Testis (tissue), 3 donors: ENCODE data around the gene NPNT. TPM values are rescaled to one million over a fixed set of nuclear protein-coding genes. Genes with fewer than 3 reads are reported as not detected.

Experiments used
- DNase-seq: peaks from one replicate; pipeline ENCODE4 v3.0.0-alpha.2; 2019
- H3K27ac ChIP-seq, 2 donors: fragments of 200-600 bp; sonication (generic); one replicate each; pipeline ENCODE4 v1.5.1; 2019
- H3K27me3 ChIP-seq: fragments of 200-600 bp; sonication (generic); one replicate; pipeline ENCODE4 v1.5.1; 2019
- H3K36me3 ChIP-seq: fragments of 200-600 bp; sonication (generic); one replicate; pipeline ENCODE4 v1.5.1; 2017; ENCODE audit warnings: low read depth; ENCODE audit errors: missing control alignments
- H3K4me1 ChIP-seq: fragments of 200-600 bp; sonication (generic); one replicate; pipeline ENCODE4 v1.5.1; 2019
- H3K4me3 ChIP-seq, 2 donors: fragments of 200-600 bp; sonication (generic); one replicate each; pipeline ENCODE4 v1.5.1; 2017 to 2019
- H3K9me3 ChIP-seq: fragments of 200-600 bp; sonication (generic); one replicate; pipeline ENCODE4 v1.5.1; 2017
- POLR2A ChIP-seq: fragments of 450-650 bp; IDR thresholded peaks from one replicate; pipeline ENCODE4 v1.6.1; 2017; ENCODE audit warnings: antibody characterized with exemption, mild to moderate bottlenecking, moderate library complexity
- WGBS, 2 donors: methylation state at CpG; one replicate each; pipeline ENCODE4 v1.1.5; 2018; 5-methylcytosine and 5-hydroxymethylcytosine counted together
- intact Hi-C: fragments of 100-400 bp; cut with DNase I; formaldehyde crosslinking; loops from one replicate; pipeline ENCODE4 v1.15.1; 2023; ENCODE audit warnings: low total_unique reads
- polyA plus RNA-seq: library from polyadenylated mRNA; stranded (reverse); fragments of 350-450 nt; fragmentation: Illumina TruSeq; extraction: RNeasy Lipid Tissue Mini Kit (QIAGEN cat#74804); gene quantifications from one replicate; pipeline ENCODE4 v1.2.3, GENCODE V29; 2014; ENCODE audit warnings: low read depth, low replicate concordance; ENCODE audit not compliant: insufficient read depth
- total RNA-seq, 2 donors: library from RNA; depleted of rRNA; stranded (reverse); fragments of >200 nt; gene quantifications; one replicate each; pipeline ENCODE4 v1.2.3, GENCODE V29; 2016
- TF ChIP-seq, protein P1 (sequence below), 3 experiments: fragments of 450-650 bp in 2 of 3; fragments of 200-600 bp in 1 of 3; sonication (generic) in 1 of 3; IDR thresholded peaks; one replicate each; pipeline ENCODE4 v1.5.1; 2016 to 2019; ENCODE audit warnings: antibody characterized with exemption in 3 of 3, mild to moderate bottlenecking in 2 of 3, moderate library complexity in 1 of 3

Gene NPNT
- total and polyA plus RNA-seq, 3 donors from 2014 or later: 5.4 to 17.9 (median 6.3) TPM

DNA sequence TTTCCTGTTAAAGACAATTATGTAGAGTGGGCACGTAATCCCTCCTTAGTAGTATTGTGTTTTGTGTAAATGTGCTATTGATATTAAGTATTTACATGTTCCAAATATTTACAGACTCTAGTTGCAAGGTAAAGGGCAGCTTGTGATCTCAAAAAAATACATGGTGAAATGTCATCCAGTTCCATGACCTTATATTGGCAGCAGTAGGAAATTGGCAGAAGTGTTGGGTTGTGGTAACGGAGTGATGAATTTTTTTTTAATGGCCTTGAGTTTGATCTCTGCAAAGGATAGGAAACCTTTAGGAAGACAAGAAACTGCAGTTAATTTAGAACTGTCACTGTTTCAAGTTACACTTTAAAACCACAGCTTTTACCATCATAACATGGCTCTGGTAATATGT, 74.3 kb downstream of the NPNT start:
- 67 to 78% methylated on average over 2 of the region's 2 CpGs for WGBS, 2 donors
- TF ChIP-seq, protein P1, sequence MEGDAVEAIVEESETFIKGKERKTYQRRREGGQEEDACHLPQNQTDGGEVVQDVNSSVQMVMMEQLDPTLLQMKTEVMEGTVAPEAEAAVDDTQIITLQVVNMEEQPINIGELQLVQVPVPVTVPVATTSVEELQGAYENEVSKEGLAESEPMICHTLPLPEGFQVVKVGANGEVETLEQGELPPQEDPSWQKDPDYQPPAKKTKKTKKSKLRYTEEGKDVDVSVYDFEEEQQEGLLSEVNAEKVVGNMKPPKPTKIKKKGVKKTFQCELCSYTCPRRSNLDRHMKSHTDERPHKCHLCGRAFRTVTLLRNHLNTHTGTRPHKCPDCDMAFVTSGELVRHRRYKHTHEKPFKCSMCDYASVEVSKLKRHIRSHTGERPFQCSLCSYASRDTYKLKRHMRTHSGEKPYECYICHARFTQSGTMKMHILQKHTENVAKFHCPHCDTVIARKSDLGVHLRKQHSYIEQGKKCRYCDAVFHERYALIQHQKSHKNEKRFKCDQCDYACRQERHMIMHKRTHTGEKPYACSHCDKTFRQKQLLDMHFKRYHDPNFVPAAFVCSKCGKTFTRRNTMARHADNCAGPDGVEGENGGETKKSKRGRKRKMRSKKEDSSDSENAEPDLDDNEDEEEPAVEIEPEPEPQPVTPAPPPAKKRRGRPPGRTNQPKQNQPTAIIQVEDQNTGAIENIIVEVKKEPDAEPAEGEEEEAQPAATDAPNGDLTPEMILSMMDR (IDR thresholded peaks at IDR 0.05): no peak
- TF ChIP-seq POLR2A: no peak
- Histone ChIP-seq H3K4me1 (no peaks in the 10 kb centered on the region), H3K27me3 (no peaks in the 10 kb centered on the region), H3K36me3 (no peaks in the 10 kb centered on the region), H3K27ac (no peak overlapping the region), H3K4me3 (no peak overlapping the region), H3K9me3 (no peaks in the 10 kb centered on the region)
- intact Hi-C loops: no loop called here
- DNase-seq: no peak

DNA sequence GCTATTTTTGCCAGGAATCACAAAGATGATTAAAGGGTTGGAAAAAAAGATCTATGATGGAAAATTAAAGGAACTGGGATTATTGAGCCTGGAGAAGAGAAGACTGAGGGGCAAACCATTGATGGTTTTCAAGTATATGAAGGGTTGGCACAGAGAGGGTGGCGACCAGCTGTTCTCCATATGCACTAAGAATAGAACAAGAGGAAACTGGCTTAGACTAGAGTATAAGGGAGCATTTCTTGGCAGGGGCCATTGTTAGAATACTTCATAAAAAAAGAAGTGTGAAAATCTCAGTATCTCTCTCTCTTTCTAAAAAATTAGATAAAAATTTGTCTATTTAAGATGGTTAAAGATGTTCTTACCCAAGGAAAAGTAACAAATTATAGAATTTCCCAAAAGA, 75.1 kb downstream of the NPNT start:
- H3K27me3 ChIP-seq: no peaks in the 10 kb centered on the region
- H3K27ac ChIP-seq: no peak overlapping the region
- intact Hi-C loops: no loop called here
- no peak for DNase-seq
- WGBS, 2 donors: 89 to 100% methylated on average over 1 of the region's 1 CpG
- H3K4me3 ChIP-seq: no peak overlapping the region
- no peak for TF ChIP-seq POLR2A
- TF ChIP-seq, protein P1 (IDR thresholded peaks at IDR 0.05): no peak
- H3K9me3 ChIP-seq: no peaks in the 10 kb centered on the region
- H3K36me3 ChIP-seq: no peaks in the 10 kb centered on the region
- no peaks in the 10 kb centered on the region for H3K4me1 ChIP-seq

DNA sequence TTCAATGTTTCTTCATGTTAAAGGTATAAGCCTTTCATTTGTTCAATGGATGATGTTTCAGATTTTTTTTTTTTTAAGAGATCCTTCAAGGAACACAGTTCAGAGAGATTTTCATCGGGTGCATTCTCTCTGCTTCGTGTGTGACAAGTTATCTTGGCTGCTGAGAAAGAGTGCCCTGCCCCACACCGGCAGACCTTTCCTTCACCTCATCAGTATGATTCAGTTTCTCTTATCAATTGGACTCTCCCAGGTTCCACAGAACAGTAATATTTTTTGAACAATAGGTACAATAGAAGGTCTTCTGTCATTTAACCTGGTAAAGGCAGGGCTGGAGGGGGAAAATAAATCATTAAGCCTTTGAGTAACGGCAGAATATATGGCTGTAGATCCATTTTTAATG, 75.8 kb downstream of the NPNT start:
- DNase-seq: no peak
- intact Hi-C loops: no loop called here
- no peak overlapping the region for H3K4me3 ChIP-seq
- no peaks in the 10 kb centered on the region for H3K9me3 ChIP-seq
- TF ChIP-seq, protein P1 (IDR thresholded peaks at IDR 0.05): no peak
- no peak for TF ChIP-seq POLR2A
- no peaks in the 10 kb centered on the region for H3K4me1 ChIP-seq
- WGBS, 2 donors: 88 to 90% methylated on average over 4 of the region's 4 CpGs
- no peaks in the 10 kb centered on the region for H3K27me3 ChIP-seq
- no peaks in the 10 kb centered on the region for H3K36me3 ChIP-seq
- H3K27ac ChIP-seq: no peak overlapping the region

DNA sequence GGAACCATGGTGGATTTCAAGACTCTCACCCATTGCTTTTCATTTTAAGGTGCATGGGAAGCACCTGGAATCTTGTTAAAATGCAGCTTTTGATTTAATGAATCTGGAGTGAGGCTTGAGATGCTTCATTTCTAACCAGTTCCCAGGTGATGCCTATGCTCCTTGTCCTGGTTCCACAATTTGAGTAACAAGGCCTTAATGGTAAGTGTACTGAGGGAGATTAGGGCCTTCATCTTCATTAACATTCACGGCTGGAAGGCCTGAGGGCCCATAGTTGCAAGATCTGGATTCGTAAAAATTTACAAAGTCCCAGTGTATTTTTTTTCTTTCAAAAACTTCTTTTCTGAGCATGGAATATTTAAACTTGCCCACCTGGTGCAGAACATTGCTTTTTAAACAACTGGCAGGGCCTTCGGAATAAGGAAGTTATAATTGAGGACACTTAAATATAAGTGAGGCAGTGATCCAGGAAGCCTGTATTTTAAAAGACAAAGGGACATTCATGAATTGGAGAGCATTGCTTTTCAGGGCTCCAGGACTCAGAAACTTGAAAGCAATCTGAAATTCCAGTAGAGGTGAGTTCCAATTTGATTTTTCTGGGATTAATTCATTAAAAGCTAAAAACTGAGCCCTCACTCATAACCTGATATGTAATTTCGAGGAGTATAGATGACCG, 77.8 kb downstream of the NPNT start:
- no peak overlapping the region for H3K4me3 ChIP-seq
- no peaks in the 10 kb centered on the region for H3K9me3 ChIP-seq
- no peak for DNase-seq
- TF ChIP-seq POLR2A: no peak
- WGBS, 2 donors: 89 to 93% methylated on average over 5 of the region's 5 CpGs
- no peaks in the 10 kb centered on the region for H3K4me1 ChIP-seq
- no peak overlapping the region for H3K27ac ChIP-seq
- no peaks in the 10 kb centered on the region for H3K27me3 ChIP-seq
- H3K36me3 ChIP-seq: no peaks in the 10 kb centered on the region
- intact Hi-C loops: no loop called here

DNA sequence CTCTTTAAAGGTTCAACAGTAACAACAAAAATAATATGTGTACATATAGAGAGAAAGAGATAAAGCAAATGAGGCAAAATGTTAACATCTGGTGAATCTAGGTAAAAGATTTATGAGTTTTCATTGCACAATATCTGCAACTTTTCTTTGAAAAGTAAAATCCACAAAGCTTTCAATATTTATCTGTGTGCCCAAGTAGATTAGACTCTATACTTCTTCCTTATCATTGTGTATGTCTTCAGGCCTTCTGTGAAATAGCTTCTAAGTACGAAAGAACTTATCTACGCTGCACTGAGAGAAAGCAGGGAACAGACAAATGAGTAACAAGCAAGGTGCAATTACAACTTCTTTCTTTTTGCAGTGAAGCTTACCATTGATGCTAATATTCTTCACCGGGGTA, 81.6 kb downstream of the NPNT start:
- no peaks in the 10 kb centered on the region for H3K27me3 ChIP-seq
- H3K9me3 ChIP-seq: no peaks in the 10 kb centered on the region
- intact Hi-C loops: no loop called here
- no peak overlapping the region for H3K4me3 ChIP-seq
- H3K4me1 ChIP-seq: no peaks in the 10 kb centered on the region
- DNase-seq: no peak
- TF ChIP-seq, protein P1 (IDR thresholded peaks at IDR 0.05): no peak
- no peak for TF ChIP-seq POLR2A
- no peaks in the 10 kb centered on the region for H3K36me3 ChIP-seq
- no peak overlapping the region for H3K27ac ChIP-seq
- 59 to 69% methylated on average over 3 of the region's 3 CpGs for WGBS, 2 donors
